Measurements from ENCODE around the gene ANHX.
A peak's percentile ranks its signal among the peaks of the same experiment; 100 is the strongest.

The ANHX gene

GRCh38 chr12:133202493-133203343, 33.0 kb downstream of the ANHX start:
- no peak for DNase-seq

- no peak for DNase-seq
Observed at GRCh38 chr12:133201888-133202287, 33.8 kb downstream of the ANHX start.

GRCh38 chr12:133192847-133193246, 42.8 kb downstream of the ANHX start:
- DNase-seq: no peak

- no peak for DNase-seq
Observed at GRCh38 chr12:133190176-133190575, 45.5 kb downstream of the ANHX start.

GRCh38 chr12:133181238-133181959, 54.3 kb downstream of the ANHX start, which contains the start of gene ZNF268:
Gene ZNF268, plus strand, starts transcription at chr12:133181495. Its CDS starts 503 bp downstream, at chr12:133181998.
- peak; percentile 89 for DNase-seq

GRCh38 chr12:133180669-133181068, 55.0 kb downstream of the ANHX start:
- DNase-seq: no peak

GRCh38 chr12:133174901-133175300, 60.8 kb downstream of the ANHX start:
- no peak for DNase-seq

- no peak for DNase-seq
Observed at GRCh38 chr12:133172491-133172890, 63.2 kb downstream of the ANHX start.

All from activated naive CD4-positive, alpha-beta T cell treated with Interleukin-2 at 50 U/mL for 16 hours (primary cell).